ENCODE measurements around the gene KANSL1.

Gene KANSL1

DNA sequence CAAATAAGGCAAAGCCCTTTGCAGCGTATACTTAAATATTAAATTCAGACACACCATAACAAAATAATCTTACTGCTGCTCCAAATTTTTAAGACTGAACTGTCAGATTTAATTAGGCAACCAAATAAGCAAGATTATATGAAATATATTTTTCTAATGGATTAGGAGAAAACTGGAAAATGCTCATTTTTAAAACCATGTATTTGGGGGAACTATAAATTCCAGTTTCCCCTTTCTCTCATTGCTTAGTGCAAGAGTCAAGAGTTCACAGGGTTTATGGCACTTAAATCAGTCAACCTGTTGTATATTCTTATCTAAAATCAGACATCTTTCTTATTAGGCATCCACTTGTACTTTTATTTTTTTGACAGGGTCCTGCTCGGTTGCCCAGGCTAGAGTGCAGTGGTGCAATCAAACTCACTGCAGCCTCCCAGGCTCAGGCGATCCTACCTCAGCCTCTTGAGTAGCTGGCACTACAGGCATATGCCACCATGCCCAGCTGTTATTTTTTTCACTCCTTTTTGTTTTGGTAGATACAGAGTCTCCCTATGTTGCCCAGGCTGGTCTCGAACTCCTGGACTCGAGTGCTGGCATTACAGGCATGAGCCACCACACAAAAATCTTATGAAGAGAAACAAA, 2.1 kb upstream of the KANSL1 start:
- no peak overlapping the region for H3K4me3 ChIP-seq (ENCODE audit: low read length)
- no peak for DNase-seq (ENCODE audit: low read depth)
- TF ChIP-seq, protein P1, sequence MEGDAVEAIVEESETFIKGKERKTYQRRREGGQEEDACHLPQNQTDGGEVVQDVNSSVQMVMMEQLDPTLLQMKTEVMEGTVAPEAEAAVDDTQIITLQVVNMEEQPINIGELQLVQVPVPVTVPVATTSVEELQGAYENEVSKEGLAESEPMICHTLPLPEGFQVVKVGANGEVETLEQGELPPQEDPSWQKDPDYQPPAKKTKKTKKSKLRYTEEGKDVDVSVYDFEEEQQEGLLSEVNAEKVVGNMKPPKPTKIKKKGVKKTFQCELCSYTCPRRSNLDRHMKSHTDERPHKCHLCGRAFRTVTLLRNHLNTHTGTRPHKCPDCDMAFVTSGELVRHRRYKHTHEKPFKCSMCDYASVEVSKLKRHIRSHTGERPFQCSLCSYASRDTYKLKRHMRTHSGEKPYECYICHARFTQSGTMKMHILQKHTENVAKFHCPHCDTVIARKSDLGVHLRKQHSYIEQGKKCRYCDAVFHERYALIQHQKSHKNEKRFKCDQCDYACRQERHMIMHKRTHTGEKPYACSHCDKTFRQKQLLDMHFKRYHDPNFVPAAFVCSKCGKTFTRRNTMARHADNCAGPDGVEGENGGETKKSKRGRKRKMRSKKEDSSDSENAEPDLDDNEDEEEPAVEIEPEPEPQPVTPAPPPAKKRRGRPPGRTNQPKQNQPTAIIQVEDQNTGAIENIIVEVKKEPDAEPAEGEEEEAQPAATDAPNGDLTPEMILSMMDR (IDR thresholded peaks at IDR 0.05; ENCODE audit: insufficient read depth, low read depth, low read length, missing control alignments) = no peak

DNA sequence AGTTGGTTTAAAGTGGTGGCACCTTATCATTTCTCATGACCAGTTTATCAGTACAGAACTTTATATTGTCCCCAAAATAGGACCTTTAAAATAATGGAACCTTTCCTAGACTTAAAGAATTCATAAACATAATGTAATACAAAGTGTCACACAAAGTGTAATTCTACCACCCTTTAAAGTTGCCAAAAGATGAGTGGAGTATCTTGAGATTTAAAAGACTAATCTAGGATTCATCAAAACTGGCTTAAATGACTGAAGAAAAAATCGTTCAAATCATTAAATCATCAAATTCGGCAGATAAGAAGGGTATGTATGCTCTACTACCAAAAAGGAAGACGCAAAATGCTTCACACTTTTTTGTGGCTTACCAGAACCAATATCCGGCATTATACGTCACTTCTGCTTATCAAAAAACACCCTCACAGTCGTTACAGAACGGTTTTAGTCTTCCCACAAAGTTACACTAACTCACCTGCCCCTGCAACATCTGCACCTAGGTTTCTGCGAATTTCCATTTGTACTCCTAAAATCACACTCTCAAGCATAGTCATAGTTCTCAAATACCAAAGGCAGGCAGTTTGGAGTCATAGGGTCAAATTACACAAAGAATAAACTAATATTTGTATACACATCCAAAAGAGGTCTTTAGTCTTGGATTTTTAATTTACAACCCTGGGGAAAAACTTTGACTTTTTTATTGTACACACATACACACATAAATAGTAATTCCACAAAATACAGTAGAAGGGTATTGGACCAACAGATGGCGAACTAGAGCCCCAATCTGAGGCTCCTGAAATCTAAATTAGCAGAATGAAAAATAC, 1.4 kb upstream of the KANSL1 start:
- peak overlapping the region; percentile 89 for H3K4me3 ChIP-seq (ENCODE audit: low read length)
- TF ChIP-seq, protein P1 (IDR thresholded peaks at IDR 0.05; ENCODE audit: insufficient read depth, low read depth, low read length, missing control alignments) = peak; percentile 71
- peak; percentile 53 for DNase-seq (ENCODE audit: low read depth)

DNA sequence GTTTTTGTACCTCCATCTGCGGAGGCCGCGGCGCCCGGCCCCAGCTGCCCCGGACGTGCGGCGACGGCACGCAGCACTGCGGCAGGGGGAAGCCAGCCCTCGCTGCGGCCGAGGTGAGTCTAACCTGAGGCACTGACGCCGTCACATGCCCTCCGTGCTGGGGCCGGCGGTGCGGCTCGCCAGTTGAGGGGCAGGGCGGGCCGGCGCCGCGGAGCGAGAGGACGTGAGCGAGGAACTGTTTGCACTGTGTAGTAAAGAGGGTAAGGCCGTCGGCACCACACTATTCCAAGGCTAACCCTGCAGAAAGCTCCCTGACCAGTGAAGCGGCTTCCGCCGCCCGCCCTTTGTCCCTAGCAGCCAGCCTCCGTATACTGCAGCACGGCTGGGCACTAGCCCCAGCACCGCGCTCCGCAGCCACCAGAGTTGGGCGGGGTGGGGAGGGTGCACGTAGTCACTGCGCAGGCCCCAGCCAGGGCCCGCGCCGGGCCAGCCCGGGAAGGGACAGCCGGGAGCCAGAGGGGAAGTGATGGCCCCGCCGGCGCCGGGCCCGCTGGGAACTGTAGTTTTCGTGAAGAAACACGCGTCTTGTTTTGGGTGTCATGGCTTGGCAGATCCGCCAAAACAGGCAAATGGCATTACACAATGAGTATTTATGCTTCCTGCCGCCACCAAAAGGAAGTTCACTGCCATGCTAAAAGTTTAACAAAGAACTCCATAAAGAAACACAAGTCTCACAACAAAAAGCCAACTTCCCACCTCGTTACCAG, 580 bp upstream of the KANSL1 start:
- TF ChIP-seq, protein P1 (IDR thresholded peaks at IDR 0.05; ENCODE audit: insufficient read depth, low read depth, low read length, missing control alignments) = peak; percentile 11
- H3K4me3 ChIP-seq (ENCODE audit: low read length) = peak overlapping the region; percentile 89
- DNase-seq (ENCODE audit: low read depth) = peak; percentile 98

DNA sequence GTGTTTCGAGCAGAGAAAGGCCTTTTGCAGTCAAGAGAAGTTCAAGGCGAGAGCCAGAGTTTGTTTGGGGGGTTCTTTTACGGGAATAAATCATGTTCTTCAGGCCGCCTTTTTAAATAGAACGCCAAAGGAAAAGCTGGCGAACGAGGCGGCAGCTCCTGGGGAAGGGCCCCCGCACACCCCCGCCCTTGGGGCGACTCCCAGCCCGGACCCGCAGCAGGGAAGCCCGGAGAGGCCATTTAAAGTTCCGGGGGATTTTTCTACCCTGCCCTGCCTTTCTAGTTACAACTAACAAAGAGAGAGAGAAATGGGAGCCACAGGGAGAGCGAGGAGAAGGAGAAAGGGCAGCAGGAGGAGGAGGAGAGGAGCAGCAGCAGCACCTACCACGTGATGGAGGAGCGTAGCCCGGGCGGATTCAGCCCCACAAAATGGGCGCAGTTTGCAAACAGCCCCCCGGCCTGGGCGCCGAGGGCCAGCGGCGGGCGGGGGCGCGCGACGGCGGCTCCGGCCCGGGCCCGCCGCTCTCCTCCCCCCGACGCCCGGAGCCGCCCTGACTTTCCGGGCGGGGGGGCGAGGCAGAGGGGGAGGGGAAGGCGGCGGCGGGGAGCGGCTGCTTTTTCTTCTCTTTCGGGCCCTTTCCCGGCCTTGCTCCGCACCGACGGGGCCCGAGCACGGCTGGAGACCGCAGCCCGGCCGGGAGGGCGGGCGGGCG, 634 bp downstream of the KANSL1 start:
- TF ChIP-seq, protein P1 (IDR thresholded peaks at IDR 0.05; ENCODE audit: insufficient read depth, low read depth, low read length, missing control alignments) = no peak
- peak; percentile 67 for DNase-seq (ENCODE audit: low read depth)
- peak overlapping the region; percentile 93 for H3K4me3 ChIP-seq (ENCODE audit: low read length)

DNA sequence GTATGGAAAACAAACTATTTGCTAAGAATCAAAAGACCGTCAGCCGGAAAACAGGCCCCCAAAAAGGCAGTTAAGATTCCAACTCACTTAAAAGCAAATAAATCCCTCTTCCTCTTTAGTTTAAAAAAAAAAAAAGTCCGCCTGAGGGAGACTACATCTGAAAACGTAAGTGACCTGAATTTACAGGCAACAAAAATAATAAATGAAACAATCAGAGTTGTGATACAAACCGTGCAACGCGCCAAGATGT, 1.1 kb downstream of the KANSL1 start:
- DNase-seq (ENCODE audit: low read depth) = no peak
- TF ChIP-seq, protein P1 (IDR thresholded peaks at IDR 0.05; ENCODE audit: insufficient read depth, low read depth, low read length, missing control alignments) = no peak

DNA sequence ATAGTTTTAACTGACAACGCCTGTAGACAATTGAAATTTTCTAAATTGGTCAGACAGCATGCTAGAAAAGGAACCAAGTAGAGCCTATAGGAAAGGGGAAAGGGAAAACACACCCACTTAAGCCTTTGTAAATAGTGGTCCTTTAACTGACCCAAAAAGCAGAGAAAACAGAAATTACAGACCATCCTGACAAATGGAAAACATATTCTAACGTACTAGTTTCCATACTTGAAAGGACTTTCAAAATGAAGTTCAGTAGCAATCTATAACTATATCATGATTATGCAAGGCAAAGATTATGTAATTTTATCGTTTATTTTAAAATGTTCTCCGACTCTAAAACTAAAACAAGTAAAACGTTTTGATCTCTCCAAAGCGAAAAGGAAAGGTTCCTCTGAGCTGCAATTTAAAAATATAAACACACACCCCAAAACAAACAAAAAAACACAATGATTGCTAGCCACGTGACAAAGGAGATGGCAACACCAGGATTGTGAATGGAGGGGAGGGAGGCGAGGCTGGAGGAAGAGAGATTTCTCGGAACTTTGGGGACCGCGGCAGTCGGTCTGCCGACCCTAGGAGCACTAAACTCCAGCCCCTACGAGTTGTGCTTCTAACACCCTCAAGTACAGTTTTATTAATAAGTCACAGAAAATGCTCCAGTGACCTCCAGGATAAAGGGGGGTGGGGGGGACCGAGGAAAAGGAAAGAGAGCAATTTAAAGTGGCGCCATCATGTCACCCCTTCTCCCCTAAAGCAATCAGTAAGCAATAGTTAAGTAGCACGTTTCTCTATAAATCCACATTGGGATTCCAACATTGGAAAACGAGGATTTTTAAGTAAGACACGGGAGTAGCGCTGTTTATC, 1.7 kb downstream of the KANSL1 start:
- TF ChIP-seq, protein P1 (IDR thresholded peaks at IDR 0.05; ENCODE audit: insufficient read depth, low read depth, low read length, missing control alignments) = no peak
- peak overlapping the region; percentile 93 for H3K4me3 ChIP-seq (ENCODE audit: low read length)
- DNase-seq (ENCODE audit: low read depth) = peak; percentile 58

More for the DNA sequence above, 1.1 kb downstream of the KANSL1 start:
- H3K4me3 ChIP-seq (ENCODE audit: low read length) = peak overlapping the region; percentile 93
